ENCODE data around the gene RBP2.

Gene RBP2

GRCh38 chr3:139481116-139481515, 4.8 kb upstream of the RBP2 start:
- Histone ChIP-seq H3K4me1 (ENCODE audit: low read depth, poor library complexity, severe bottlenecking) (peaks cover 6% of the 10 kb centered on the region), H2AFZ (ENCODE audit: low read depth) (no peak overlapping the region)

GRCh38 chr3:139480585-139480984, 4.3 kb upstream of the RBP2 start:
- Histone ChIP-seq H3K27me3 (ENCODE audit: insufficient read depth, low read depth) (no peaks in the 10 kb centered on the region), H3K79me2 (ENCODE audit: insufficient read depth, low read depth) (no peaks in the 10 kb centered on the region), H4K20me1 (ENCODE audit: insufficient read depth) (no peaks in the 10 kb centered on the region), H3K4me3 (IDR thresholded peaks at IDR 0.05; ENCODE audit: insufficient read depth, low read depth, low read length) (no peak overlapping the region), H2AFZ (ENCODE audit: low read depth) (no peak overlapping the region), H3K4me1 (ENCODE audit: low read depth, poor library complexity, severe bottlenecking) (peaks cover 6% of the 10 kb centered on the region), H3K36me3 (ENCODE audit: insufficient read depth) (no peaks in the 10 kb centered on the region), H3K9ac (no peak overlapping the region), H3K27ac (no peak overlapping the region), H3K4me2 (no peak overlapping the region)
- TF ChIP-seq CTCF (conservative IDR thresholded peaks at IDR 0.05; ENCODE audit: low read depth, low read length) = no peak

More at GRCh38 chr3:139481116-139481515, 4.8 kb upstream of the RBP2 start:
- Histone ChIP-seq H4K20me1 (ENCODE audit: insufficient read depth) (no peaks in the 10 kb centered on the region), H3K9ac (no peak overlapping the region), H3K27me3 (ENCODE audit: insufficient read depth, low read depth) (no peaks in the 10 kb centered on the region), H3K79me2 (ENCODE audit: insufficient read depth, low read depth) (no peaks in the 10 kb centered on the region), H3K4me3 (IDR thresholded peaks at IDR 0.05; ENCODE audit: insufficient read depth, low read depth, low read length) (no peak overlapping the region), H3K36me3 (ENCODE audit: insufficient read depth) (no peaks in the 10 kb centered on the region), H3K4me2 (no peak overlapping the region), H3K27ac (no peak overlapping the region)
- no peak for TF ChIP-seq CTCF (conservative IDR thresholded peaks at IDR 0.05; ENCODE audit: low read depth, low read length)

- TF ChIP-seq CTCF (conservative IDR thresholded peaks at IDR 0.05; ENCODE audit: low read depth, low read length) = no peak
- H3K4me1 ChIP-seq (ENCODE audit: low read depth, poor library complexity, severe bottlenecking) = peaks cover 25% of the 10 kb centered on the region
- no peak overlapping the region for H3K4me3 ChIP-seq (IDR thresholded peaks at IDR 0.05; ENCODE audit: insufficient read depth, low read depth, low read length)
- H3K4me2 ChIP-seq = no peak overlapping the region
- H2AFZ ChIP-seq (ENCODE audit: low read depth) = no peak overlapping the region
- no peaks in the 10 kb centered on the region for H3K79me2 ChIP-seq (ENCODE audit: insufficient read depth, low read depth)
- no peaks in the 10 kb centered on the region for H4K20me1 ChIP-seq (ENCODE audit: insufficient read depth)
- H3K27ac ChIP-seq = no peak overlapping the region
- H3K36me3 ChIP-seq (ENCODE audit: insufficient read depth) = no peaks in the 10 kb centered on the region
- no peak overlapping the region for H3K9ac ChIP-seq
- no peaks in the 10 kb centered on the region for H3K27me3 ChIP-seq (ENCODE audit: insufficient read depth, low read depth)
Observed at GRCh38 chr3:139477710-139478640, 1.7 kb upstream of the RBP2 start.

GRCh38 chr3:139473155-139473771, 3.1 kb downstream of the RBP2 start:
- Histone ChIP-seq H3K79me2 (ENCODE audit: insufficient read depth, low read depth) (no peaks in the 10 kb centered on the region), H3K27ac (no peak overlapping the region), H3K4me2 (peak overlapping the region; percentile 7; the same call in 1 of the 2 replicates), H3K4me3 (IDR thresholded peaks at IDR 0.05; ENCODE audit: insufficient read depth, low read depth, low read length) (no peak overlapping the region), H4K20me1 (ENCODE audit: insufficient read depth) (no peaks in the 10 kb centered on the region), H3K4me1 (ENCODE audit: low read depth, poor library complexity, severe bottlenecking) (peaks cover 31% of the 10 kb centered on the region), H3K36me3 (ENCODE audit: insufficient read depth) (no peaks in the 10 kb centered on the region), H2AFZ (ENCODE audit: low read depth) (no peak overlapping the region), H3K27me3 (ENCODE audit: insufficient read depth, low read depth) (no peaks in the 10 kb centered on the region), H3K9ac (no peak overlapping the region)
- TF ChIP-seq CTCF (conservative IDR thresholded peaks at IDR 0.05; ENCODE audit: low read depth, low read length) = no peak

Measured in KMS-11 (cell line).